ENCODE results near the gene SDK1.

The SDK1 gene

DNA sequence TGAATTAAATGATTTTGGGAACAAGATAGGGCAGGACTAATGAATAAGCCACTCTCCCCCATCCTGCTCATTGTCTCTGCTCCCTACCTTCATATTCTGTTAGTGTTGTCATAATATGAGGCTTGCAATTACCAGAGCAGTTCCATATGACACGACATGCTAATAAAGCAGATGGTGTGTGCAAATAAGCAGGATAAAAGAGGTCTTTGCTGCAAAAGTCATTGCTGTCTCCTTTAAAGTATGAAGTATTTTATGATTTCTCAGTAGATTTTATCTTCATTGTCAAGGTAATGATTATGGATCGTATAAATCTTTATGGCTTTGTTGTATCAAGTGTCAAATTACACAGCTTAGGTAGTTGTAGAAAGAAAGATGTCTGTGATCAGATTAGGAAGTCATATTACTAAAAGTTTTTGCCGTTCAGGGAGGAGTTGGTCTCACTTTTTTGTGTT is 114.8 kb downstream of the SDK1 start:
- no peak for DNase-seq

DNA sequence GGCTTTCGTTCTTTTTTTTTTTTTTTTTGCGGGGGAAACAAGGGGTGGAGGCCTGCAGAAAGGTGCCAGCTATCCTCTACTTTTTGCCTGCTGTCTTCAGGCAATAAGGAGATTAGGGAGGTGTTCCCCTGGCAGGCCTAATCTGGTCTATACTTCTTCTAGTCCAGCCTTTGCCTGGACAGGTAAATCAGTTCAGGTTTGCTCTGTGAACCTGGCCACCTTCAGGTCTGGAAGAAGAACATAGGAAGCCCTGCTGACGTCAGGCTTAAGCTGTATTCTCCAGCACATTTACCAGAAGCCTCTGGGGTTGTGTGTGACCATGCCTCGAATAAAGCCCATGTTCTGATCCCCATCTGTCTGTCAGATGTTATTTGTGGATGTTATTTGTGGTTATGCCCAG is 115.4 kb downstream of the SDK1 start:
- DNase-seq, result no peak

DNA sequence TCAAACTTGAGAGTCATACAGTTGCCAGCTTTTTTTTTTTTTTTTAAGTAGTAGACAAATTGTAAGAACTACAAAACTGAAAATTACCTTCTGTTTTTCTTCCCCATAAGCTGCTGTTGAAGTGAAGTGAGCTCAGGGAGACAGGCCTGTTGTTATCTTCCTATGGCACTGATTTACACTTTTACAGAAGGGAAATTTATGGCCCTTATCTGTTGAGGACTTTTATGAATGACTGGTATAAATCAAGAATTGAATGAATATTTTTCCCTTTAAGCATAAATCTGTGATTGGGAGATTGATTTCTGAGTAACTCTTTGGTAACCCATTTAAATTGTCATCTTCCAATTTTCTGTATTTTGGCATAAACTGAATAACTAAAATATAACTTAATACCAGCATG is 124.0 kb downstream of the SDK1 start:
- DNase-seq, result no peak

DNA sequence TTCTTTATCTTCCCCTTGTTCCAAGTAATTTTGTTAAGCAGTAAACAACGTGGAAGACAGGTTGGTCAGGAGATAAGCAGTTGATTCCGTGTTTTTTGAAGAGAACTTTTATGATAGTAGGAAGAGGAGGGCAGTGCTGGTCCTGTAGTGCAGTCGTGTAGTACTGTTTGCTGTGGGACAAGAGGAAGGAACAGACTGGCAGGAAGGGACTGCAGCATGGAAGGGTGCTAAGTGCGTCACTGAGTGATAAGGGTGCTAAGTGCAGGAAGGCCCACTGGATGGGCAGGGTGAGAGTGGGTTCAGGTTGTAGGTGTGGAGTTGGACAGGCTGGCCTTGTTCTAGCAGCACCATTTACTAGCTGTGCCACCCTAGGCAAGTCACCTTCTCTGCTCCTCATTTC is 125.0 kb downstream of the SDK1 start:
- no peak for DNase-seq

DNA sequence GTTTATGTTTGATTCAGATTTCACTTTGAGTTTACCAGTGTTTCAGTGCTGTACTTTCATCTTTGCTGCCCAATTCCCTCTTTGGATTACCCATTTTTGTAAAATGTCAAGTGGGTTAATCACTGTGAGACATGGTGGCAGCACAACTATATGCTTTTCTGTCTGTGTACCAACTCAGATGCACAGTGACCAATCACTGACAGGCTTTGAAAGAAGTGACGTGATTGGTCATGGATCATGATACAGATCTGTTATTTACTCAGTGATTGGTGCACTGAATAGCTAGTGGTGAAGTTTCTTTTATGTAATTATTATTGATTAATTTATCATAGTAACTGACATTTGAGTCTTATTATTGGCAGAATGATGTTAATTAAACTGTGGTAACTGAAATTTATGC is 126.9 kb downstream of the SDK1 start:
- DNase-seq, result no peak

DNA sequence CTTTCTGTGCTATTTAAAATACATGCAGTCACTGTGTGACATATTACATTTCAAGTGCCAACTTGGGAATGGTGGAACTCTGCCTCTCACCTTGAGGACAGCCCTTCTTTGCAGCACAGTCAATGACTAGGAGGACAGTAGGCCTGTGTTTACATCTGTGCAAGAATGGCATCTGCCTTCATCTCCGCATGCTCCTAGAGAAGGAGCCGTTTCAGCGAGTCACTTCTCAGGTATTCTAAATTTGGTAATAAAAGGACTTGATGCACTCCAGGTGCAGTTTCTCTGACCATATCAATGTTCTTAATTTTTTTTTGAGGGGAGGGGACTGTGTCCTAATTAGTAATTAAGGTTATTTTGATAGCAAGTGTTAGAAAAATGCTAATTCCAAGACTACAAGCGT is 128.9 kb downstream of the SDK1 start:
- DNase-seq, result no peak

DNA sequence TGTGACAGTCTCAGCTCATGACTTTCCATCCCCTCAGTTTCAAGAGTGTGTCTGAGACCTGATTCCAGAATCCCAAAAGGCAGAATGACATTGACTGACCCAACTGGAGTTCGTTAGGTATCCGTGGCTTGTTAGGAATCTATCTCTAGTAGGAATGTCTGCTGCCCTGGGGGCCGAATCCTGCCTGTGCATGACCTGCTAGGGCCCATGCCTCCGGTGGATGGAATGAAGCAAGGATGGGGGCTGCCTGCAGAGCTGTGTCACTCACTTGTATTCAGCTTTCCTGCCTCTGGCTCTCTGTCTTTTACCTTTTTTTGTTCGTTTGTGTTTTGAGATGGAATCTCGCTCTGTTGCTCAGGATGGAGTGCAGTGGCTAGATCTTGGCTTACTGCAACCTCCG is 129.5 kb downstream of the SDK1 start:
- no peak for DNase-seq

DNA sequence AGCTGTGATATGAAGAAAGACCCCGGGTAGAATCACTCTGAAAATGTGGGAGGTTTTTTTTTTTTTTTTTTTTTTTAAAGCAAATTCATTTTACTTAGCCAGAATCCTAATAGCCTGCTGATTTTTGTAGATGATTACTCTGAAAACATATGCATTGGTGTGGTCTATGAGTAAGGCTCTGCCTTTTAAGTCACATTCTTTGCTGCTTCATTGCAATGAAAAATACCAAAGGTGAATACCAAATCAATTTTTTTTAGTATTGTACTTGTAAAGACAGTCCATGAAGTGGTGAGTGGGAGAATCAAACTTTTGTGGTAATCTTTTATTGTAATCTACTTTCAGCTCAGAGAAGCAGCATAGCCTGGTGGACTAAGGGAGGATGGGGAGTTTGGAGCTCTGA is 130.3 kb downstream of the SDK1 start:
- DNase-seq, result no peak

DNA sequence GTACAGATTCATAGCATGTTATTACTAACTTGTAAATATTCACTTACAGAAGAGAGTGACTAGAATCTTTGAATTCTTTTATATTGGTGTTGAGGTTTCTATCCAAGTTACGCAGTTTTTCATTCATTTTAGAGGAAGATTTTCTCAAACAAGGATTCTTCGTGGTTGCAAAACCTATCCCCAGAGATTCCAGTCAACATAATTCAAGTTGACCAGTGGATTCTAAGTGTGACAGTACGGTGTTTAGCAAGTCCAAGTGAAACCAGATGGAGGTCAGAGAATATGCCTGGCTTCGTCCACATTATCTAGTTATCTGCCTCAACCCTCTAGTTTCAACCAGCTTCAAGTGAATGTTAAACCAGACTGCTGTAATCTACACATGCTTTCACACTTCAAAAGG is 131.9 kb downstream of the SDK1 start:
- DNase-seq, result no peak

DNA sequence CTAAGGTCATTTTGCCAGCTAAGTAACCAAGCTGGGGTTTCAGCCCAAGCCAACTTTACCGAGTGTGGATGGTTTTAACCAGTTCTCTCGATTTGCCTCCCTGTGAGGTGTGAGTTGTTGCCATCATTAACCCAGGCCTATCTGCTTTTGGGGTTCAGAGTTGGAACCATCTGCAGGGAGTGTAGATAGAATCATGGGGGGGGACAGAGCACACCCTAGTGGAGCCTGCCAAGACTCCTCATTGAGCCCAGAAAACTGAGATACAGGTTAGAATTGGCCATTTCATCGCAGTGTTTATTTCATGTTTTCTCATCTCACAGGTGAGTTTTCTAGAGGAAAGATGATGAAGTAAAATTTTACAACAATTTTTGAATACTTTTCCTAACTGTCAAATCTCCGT is 133.6 kb downstream of the SDK1 start:
- no peak for DNase-seq

DNA sequence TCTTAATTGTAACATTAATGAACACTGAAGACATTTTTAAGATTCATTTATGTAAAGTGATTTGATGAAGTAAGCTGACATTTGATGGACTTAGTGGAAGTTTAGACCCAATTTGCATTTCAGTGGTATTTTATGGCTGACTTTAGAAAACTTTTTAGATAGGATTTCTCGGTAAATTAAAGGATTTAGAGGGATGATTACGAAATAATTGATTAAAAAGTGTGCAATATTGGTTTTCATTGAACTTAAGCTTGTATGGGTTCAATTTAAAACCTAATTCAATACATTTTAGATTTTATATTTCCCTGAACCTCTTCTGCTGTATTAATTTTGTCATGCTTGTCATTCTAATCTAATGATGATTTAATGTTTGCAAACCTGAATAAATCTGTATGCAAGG is 135.1 kb downstream of the SDK1 start:
- no peak for DNase-seq

DNA sequence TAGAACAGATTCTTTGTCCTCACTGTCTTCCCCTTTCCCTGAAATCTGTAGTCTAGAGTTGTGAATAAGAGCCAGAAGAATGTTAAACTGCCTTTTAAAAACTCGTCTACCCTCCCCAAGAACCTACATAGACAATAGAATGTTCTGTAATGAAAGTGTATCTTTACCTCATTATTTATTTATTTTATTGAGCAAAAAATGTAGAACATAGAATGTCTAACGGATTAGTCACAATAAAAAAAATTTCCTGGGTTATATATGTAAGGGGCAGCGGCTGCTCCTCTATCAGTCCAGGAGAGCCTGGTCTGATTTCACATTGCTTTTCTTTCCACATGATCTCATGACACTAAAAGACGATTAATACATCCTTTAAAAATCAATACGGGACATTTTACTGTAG is 135.7 kb downstream of the SDK1 start:
- DNase-seq, result no peak

DNA sequence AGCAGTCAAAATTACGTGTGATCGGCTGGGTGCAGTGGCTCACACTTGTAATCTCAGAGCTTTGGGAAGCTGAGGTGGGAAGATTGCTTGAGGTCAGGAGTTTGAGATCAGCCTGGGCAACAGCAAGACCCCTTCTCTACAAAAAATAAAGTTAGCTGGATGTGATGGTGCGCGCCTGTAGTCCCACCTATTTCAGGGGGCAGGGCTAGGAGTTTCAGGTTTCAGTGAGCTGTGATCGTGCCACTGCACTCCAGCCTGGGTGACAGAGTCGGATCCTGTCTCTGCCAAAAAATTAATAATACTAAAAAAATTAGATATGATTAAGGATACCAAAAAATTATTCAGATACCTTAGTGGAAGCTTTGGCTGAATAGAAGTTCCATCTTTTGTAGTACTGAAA is 136.4 kb downstream of the SDK1 start:
- DNase-seq, result no peak

DNA sequence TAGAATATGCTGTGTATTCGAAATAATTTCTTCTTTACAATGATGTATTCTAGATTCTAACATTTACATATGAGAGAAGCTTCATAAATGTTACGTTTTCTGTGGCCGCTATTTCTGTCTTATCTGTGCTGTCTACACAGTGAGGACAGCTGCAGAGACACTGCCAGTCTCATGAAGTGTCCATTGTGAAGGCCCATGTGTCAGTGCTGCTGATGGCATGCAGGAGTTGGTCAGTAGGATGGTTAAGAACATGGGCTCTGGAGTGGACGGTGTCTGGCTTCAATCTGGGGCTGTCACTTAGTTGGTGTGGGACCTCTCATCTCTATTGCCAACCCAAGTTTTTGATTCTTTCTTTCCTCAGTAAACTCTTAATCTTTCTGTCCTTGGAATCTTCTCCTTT is 137.3 kb downstream of the SDK1 start:
- no peak for DNase-seq

DNA sequence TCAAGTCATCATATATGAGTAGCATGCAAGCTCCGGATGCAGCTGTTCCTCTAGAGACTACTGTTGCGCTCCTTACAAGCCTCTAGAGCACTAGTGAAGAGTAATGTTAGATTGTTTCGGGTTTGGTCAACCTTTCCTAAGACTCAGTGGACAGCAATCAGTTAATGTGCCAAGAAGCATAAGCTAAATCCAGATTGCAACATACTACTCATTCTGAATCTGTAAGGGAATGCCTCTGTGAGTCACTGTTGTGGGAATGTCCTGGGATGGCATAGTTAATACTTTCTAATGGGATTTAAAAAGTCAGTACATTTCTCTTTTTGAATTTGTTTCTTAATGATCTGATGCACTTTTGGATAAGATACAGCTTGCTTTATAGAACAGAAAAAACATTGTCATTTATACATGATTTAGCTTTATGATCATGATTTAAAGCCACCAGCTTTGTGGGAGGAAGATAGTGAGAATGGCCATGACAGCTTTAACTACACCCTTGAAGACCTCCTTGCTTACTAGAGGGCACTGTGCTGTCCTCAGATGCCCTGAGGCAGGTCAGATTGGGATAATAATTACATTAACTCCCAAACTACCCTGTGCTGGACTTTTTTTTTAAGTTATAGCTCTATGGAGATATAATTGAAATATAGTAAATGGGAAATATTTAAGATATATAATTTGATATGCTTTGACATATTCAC is 138.4 kb downstream of the SDK1 start:
- DNase-seq, result no peak

DNA sequence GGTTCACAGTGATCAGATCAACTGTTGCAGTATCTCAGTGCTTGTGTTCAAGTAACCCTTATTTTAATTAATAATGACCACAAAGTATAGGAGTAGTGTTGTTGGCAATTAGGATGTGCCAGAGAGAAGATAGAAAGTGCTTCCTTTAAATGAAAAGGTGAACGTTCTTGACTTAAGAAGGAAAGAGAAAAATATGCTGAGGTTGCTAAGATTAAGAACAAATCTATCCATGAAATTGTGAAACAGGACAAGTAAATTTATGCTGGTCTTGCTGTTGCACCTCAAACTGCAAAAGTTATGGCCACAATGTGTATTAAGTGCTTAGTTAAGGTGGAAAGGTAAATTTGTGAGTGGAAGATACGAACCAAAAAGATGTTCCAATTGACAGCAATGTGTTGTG is 139.5 kb downstream of the SDK1 start:
- no peak for DNase-seq

DNA sequence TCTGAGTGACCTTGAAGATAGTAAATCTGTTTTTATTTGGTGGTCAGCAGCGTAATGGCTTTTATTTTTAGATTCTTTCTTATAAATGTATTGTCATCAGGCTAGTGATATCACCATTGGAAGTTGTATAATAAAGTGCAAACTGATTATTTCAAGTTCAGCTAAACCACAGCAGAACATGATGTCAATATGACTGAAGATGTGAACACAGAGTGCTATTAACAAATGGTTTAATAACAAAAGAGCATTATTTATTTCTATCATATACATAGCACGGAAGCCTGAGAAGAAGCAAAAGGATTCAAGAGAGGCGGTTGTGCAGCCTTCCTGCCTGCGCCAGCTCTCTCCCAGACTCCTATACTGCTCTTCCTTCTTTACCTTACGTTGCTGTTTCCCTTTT is 142.7 kb downstream of the SDK1 start:
- no peak for DNase-seq

DNA sequence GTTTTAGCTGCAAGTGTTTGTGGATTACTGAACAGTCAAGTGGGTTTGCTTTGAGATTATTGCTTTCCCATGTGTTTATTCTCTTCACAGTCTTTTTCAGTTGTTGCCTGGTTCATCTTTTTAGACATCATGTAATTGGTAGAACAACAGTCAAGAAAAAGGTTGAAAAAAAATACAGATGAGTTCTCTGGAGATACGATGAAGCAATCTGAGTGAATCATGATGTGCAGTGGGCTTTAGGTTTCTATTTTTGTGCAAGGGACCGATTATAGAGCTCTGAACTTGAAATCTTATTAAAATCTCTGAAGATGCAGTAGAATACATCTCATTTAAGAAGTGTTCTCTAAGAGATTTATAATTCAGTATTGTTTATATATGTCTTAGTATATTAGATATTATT is 145.7 kb downstream of the SDK1 start:
- DNase-seq, result no peak

DNA sequence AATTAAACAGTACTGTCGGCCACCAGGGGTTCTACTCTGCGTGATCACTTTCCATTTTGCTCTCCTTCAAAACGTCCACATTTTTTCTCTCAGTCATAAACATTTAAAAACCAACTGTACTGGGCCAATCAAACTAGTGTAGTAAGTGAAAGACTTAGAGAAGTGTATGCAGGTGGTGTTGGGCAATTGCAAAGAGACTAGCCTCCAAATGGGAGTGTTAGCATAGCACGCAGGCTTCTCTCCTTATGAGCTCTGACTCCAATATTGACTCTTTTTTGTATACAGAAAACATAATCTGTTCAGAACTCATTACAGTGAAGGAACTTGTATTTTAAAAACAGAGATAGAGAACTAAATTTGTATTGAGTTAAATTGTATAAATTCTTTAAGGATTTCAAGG is 150.6 kb downstream of the SDK1 start:
- DNase-seq, result no peak

DNA sequence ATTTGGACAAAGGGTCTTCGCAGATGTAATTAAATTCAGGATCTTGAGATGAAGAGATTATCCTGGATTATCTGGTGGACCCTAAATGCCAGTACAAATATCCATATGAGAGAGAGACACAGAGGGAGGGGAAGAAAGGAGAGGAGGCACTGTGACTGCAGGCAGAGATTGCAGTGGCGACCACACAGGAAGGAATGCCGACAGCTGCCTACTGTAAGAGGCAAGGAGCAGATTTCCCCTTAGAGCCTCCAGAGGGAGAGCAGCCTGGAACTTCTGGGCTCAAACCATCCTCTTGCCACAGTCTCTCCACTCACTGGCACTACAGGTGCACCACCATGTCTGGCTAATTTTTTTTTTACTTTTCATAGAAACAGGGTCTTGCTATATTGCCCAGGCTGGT is 152.3 kb downstream of the SDK1 start:
- DNase-seq, result no peak

DNA sequence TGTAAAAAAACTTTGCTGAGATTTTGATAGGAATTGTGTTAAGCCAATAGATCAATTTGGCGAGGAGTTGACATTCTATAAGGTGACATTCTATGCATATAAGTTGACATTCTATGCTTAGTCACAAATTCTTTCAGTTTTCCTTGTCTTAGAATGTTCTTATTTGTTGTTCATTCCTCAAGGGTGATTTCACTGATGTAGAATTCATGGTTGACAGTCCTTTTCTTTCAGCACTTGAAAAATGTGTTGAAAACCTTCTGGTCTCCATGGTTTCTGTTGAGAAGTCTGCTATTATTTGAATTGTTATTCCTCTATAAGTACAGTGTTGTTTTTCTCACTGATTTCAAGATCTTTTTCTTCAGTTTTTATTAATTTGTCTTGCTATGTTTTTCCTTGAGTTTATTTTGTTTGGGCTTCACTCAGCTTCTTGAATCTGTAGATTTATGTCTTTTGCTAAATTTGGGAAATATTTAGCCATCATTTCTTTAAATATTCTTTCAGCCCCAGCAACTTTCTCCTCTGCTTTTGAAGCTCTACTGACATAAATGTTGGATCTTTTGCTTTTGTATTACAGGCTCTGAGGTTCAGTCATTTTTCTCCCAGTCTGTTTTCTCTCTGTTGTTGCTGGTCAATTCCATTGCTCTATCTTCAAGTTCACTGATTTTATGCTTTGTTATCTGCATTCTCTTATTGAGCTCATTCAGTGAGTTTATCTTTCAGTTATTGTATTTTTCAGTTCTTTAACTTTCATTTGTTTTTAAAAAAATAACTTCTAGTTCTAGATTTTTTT is 154.9 kb downstream of the SDK1 start:
- DNase-seq, result no peak

DNA sequence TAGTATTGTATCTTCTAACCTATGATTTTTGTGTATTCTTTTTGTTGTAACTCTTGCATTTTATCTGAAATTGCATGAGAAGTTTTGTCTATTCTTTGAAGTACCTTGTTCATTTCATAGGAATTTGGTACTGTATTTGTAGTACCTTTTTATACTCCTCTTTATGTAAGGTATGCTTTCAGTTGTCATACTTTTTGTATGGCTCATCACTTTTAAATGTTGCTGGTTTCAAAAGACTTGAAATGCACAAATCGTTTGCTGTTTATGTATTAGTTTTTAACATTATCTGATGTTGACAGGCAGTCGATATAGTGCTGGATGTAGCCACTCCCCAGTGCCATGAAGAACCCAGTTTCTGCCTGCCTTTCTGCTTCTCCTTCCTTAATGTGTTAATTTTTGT is 158.1 kb downstream of the SDK1 start:
- no peak for DNase-seq

DNA sequence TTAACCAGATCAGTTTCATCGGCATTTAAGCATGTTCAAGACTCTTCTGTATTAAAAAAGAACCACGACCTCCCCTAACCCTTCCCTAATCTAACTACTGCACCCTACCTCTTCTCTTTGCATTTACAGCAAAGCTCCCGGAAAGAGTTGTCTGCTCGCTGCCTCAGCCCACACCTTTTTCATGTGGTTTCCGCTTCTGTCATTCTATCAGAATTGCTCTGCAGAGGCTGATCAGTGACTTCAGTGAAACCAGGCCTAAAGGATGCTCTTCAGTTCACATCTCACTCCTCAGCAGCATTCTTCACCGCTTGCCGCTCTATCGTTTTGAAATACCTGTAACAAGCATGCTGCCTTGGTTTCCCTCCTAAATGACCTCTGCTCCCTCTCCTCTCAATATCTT is 160.9 kb downstream of the SDK1 start:
- DNase-seq, result peak; percentile 55

DNA sequence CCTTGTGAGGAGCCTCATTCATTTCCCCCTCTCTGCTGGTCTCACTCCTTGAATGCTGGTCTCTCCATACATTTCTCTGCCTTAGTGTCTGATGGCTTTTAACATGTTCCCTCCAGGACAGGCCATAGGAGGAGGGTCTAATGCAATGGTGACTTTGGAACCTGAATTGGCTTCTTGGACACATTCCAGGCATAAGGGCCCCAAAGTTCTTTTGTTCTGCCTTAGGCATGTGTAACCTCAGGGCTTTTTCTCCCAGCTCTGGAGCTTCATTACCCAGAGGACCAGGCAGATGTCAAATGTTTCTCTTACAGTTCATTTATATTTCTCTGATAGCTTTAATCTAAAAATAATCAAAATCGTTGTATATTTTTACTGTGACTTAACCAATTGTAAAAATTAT is 162.6 kb downstream of the SDK1 start:
- DNase-seq, result no peak

All from activated CD4-positive, alpha-beta T cell treated with anti-CD3 and anti-CD28 coated beads, Interleukin-2, amount 50 U/mL, for 1 hour (primary cell).